HepG2 (cell line): ENCODE measurements around the gene FRMD8. TPM values are rescaled to one million over a fixed set of nuclear protein-coding genes. Genes with fewer than 3 reads are reported as not detected.
A peak's percentile ranks its signal among the peaks of the same experiment; 100 is the strongest.

Experiments used
- AGO2 ChIP-seq: fragments of 200-400 bp; formaldehyde crosslinking; optimal IDR thresholded peaks from 2 replicates; pipeline ENCODE3; 2017; ENCODE audit warnings: mild to moderate bottlenecking, low read depth, low read length, moderate library complexity
- CENPT ChIP-seq: sonication (generic); formaldehyde crosslinking; IDR thresholded peaks from 2 replicates; pipeline ENCODE4 v1.8.0; 2022; ENCODE audit warnings: low read depth, mild to moderate bottlenecking, moderate library complexity, missing genetic modification reagents
- CENPX ChIP-seq: sonication (generic); formaldehyde crosslinking; IDR thresholded peaks from 2 replicates; pipeline ENCODE4 v1.9.0; 2021; ENCODE audit warnings: mild to moderate bottlenecking, missing genetic modification reagents, moderate library complexity
- CHCHD3 ChIP-seq: sonication (generic); formaldehyde crosslinking; IDR thresholded peaks from 2 replicates; pipeline ENCODE4 v1.8.0; 2022; ENCODE audit warnings: mild to moderate bottlenecking, missing genetic modification reagents, moderate library complexity
- DNMT1 ChIP-seq: sonication (generic); formaldehyde crosslinking; IDR thresholded peaks from 2 replicates; pipeline ENCODE4 v1.5.1; 2020; ENCODE audit warnings: mild to moderate bottlenecking, missing genetic modification reagents
- FLYWCH1 ChIP-seq: sonication (generic); formaldehyde crosslinking; IDR thresholded peaks from 2 replicates; pipeline ENCODE4 v1.8.1; 2023; ENCODE audit warnings: mild to moderate bottlenecking, missing genetic modification reagents
- GABPA ChIP-seq, 2 experiments: IDR thresholded peaks; 2 replicates each; pipeline ENCODE4 v1.6.1; 2011 to 2016; ENCODE audit warnings: low read depth in 2 of 2, low read length in 1 of 2, missing biosample characterization in 1 of 2, missing genetic modification characterization in 1 of 2
- GFI1 ChIP-seq: sonication (generic); formaldehyde crosslinking; IDR thresholded peaks from 2 replicates; pipeline ENCODE4 v1.5.0; 2020; ENCODE audit warnings: missing genetic modification reagents, mild to moderate bottlenecking, borderline replicate concordance
- HDAC6 ChIP-seq: fragments of 200-600 bp; sonication (generic); IDR thresholded peaks from 2 replicates; pipeline ENCODE4 v1.7.0; 2017; ENCODE audit warnings: mild to moderate bottlenecking, antibody characterized with exemption, low read length, low read depth
- HNF4A ChIP-seq: sonication (generic); formaldehyde crosslinking; IDR thresholded peaks from 2 replicates; pipeline ENCODE4 v1.4.0; 2020; ENCODE audit warnings: missing genetic modification reagents
- HNRNPL ChIP-seq: fragments of 200-400 bp; formaldehyde crosslinking; IDR thresholded peaks from 2 replicates; pipeline ENCODE4 v1.6.1; 2017; ENCODE audit warnings: mild to moderate bottlenecking, low read depth, low read length
- MEIS1 ChIP-seq: sonication (generic); formaldehyde crosslinking; IDR thresholded peaks from 2 replicates; pipeline ENCODE4 v1.9.0; 2021; ENCODE audit warnings: mild to moderate bottlenecking, missing genetic modification reagents, moderate library complexity, borderline replicate concordance
- MTA1 ChIP-seq: sonication (generic); formaldehyde crosslinking; IDR thresholded peaks from 2 replicates; pipeline ENCODE4 v1.4.0; 2020; ENCODE audit warnings: missing genetic modification reagents, mild to moderate bottlenecking, borderline replicate concordance
- NFKB2 ChIP-seq: sonication (generic); formaldehyde crosslinking; IDR thresholded peaks from 2 replicates; pipeline ENCODE4 v1.4.0; 2020; ENCODE audit warnings: missing genetic modification reagents, borderline replicate concordance
- POLR2AphosphoS2 ChIP-seq: IDR thresholded peaks from 2 replicates; pipeline ENCODE4 v1.6.1; 2011; ENCODE audit warnings: low read depth, low read length, improper control_type of control experiment
- RXRB ChIP-seq: IDR thresholded peaks from 2 replicates; pipeline ENCODE4 v1.6.1; 2016; ENCODE audit warnings: borderline replicate concordance, missing genetic modification reagents, missing compliant biosample characterization
- STAG1 ChIP-seq: sonication (generic); formaldehyde crosslinking; IDR thresholded peaks from 2 replicates; pipeline ENCODE4 v1.4.0; 2020; ENCODE audit warnings: missing genetic modification reagents
- TAF15 ChIP-seq: fragments of 200-400 bp; formaldehyde crosslinking; IDR thresholded peaks from one replicate; pipeline ENCODE4 v1.6.1; 2018; ENCODE audit warnings: mild to moderate bottlenecking, low read depth, low read length; ENCODE audit not compliant: poor library complexity, severe bottlenecking
- TOPORS ChIP-seq: sonication (generic); formaldehyde crosslinking; IDR thresholded peaks from 2 replicates; pipeline ENCODE4 v1.8.0; 2023; ENCODE audit warnings: mild to moderate bottlenecking, missing genetic modification reagents
- U2AF2 ChIP-seq: fragments of 200-400 bp; formaldehyde crosslinking; IDR thresholded peaks from 2 replicates; pipeline ENCODE4 v1.6.1; 2017; ENCODE audit warnings: low read depth, mild to moderate bottlenecking, low read length
- XRCC5 ChIP-seq: fragments of 200-400 bp; formaldehyde crosslinking; optimal IDR thresholded peaks from 2 replicates; pipeline ENCODE3; 2017; ENCODE audit warnings: mild to moderate bottlenecking, low read length
- ZBTB7B ChIP-seq: sonication (generic); formaldehyde crosslinking; IDR thresholded peaks from 2 replicates; pipeline ENCODE4 v1.4.0; 2020; ENCODE audit warnings: missing genetic modification reagents
- ZFP90 ChIP-seq: sonication (generic); formaldehyde crosslinking; IDR thresholded peaks from 2 replicates; pipeline ENCODE4 v1.8.0; 2022; ENCODE audit warnings: missing genetic modification reagents, mild to moderate bottlenecking, inconsistent platforms, borderline replicate concordance
- ZNF263 ChIP-seq: sonication (generic); formaldehyde crosslinking; IDR thresholded peaks from 2 replicates; pipeline ENCODE4 v1.4.0; 2020; ENCODE audit warnings: missing genetic modification reagents
- ZNF549 ChIP-seq: sonication (generic); formaldehyde crosslinking; IDR thresholded peaks from 2 replicates; pipeline ENCODE4 v1.5.0; 2020; ENCODE audit warnings: missing genetic modification reagents
- ZNF674 ChIP-seq: sonication (generic); formaldehyde crosslinking; IDR thresholded peaks from 2 replicates; pipeline ENCODE4 v1.5.0; 2020; ENCODE audit warnings: low read depth, mild to moderate bottlenecking, missing genetic modification reagents
- ZNF703 ChIP-seq: sonication (generic); formaldehyde crosslinking; IDR thresholded peaks from 2 replicates; pipeline ENCODE4 v1.5.1; 2020; ENCODE audit warnings: missing genetic modification reagents, mild to moderate bottlenecking, moderate library complexity, borderline replicate concordance
- ZSCAN29 ChIP-seq: sonication (generic); formaldehyde crosslinking; conservative IDR thresholded peaks from 2 replicates; pipeline ENCODE4 v1.4.0; 2020; ENCODE audit warnings: mild to moderate bottlenecking, missing genetic modification reagents
- polyA plus RNA-seq, 8 experiments: library from polyadenylated mRNA; depleted of rRNA in 3 of 8; stranded (reverse) in 7 of 8; unstranded in 1 of 8; fragments of >200 nt; fragmentation: Illumina TruSeq in 4 of 8; extraction: Trizol in 4 of 8; gene quantifications; 2 replicates each; pipeline versions ENCODE4 v1.2.1 to v1.2.3, GENCODE V29; 2011 to 2016; ENCODE audit warnings: low read depth in 4 of 8, missing spikeins in 1 of 8, mixed read lengths in 1 of 8; ENCODE audit not compliant: insufficient read depth in 1 of 8
- total RNA-seq, 5 experiments: library from RNA; depleted of rRNA; stranded (reverse); fragments of >200 nt; fragmentation: Illumina TruSeq; extraction: Trizol; gene quantifications; 2 replicates each; pipeline ENCODE4 v1.2.3, GENCODE V29; 2016; ENCODE audit warnings: low read depth in 1 of 5
- TF ChIP-seq, protein P1 (sequence below): conservative IDR thresholded peaks from 2 replicates; pipeline ENCODE4 v1.6.1; 2018; ENCODE audit warnings: missing genetic modification reagents

Gene FRMD8
- total and polyA plus RNA-seq, 2 of the 13 experiments (the other 11 are each of a cell fraction or from before 2014, with no cell fraction given): 5.8 to 20.6 TPM

DNA sequence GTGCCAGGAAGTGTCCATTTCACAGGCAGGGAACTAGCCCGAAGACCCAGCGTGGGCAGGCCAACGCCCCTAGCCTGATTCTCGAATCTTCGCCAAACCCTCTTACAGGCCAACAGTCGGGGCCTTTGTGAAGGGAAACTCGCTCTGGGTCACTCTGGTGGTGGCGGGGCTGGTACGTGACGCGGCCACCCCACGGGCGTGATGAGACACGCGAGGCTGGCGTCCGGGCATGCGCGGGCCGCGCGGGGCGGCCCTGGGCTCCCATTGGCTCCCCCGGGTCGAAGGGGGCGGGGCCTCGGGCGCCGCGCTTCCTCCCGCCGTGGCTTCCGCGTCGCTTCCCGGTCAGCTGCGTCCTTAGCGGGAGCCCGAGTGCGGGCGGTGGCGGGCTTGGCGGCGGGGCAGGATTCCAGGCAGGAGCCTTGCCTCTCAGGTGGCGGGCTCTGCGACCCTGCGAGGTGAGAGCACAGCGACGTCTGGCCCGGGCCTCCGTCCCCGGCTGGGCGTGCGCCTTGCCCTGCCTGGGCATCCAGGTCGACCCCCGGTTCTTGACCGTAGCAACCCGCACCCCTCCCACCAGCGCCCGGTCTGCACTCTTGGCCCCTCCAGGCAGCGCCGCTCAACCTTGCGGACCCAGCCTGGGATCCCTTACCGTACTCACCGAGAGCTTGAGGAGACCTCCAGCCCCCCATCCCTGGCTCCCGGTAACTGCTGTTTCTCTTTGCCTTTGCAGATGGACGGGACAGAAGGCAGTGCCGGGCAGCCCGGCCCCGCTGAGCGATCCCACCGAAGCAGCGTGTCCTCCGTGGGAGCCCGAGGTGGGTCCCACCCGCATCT lies at the start of gene FRMD8 (continued):
- TF ChIP-seq MEIS1 (CRISPR knock-in tag) (peak; percentile 54; the same call in 1 of the 2 replicates), DNMT1 (CRISPR knock-in tag) (0 out of 2 replicates have a peak, but pooled peaks have one; percentile 11), U2AF2 (no peak), CHCHD3 (CRISPR knock-in tag) (peak; percentile 72; the same call in 1 of the 2 replicates), STAG1 (CRISPR knock-in tag) (no peak), MTA1 (CRISPR knock-in tag) (peak; percentile 97; the same call in 1 of the 2 replicates), XRCC5 (no peak), ZNF263 (CRISPR knock-in tag) (no peak), TOPORS (CRISPR knock-in tag) (peak; percentile 27; the same call in 1 of the 2 replicates), HNF4A (CRISPR knock-in tag) (no peak), TAF15 (no peak), RXRB (CRISPR knock-in tag) (0 out of 2 replicates have a peak, but pooled peaks have one; percentile 27), ZNF674 (no peak), ZFP90 (CRISPR knock-in tag) (no peak; the same call in 1 of the 2 replicates), POLR2AphosphoS2 (no peak), HNRNPL (no peak), HDAC6 (no peak), FLYWCH1 (CRISPR knock-in tag) (no peak), ZNF549 (CRISPR knock-in tag) (no peak), ZBTB7B (CRISPR knock-in tag) (0 out of 2 replicates have a peak, but pooled peaks have one; percentile 24), ZSCAN29 (CRISPR knock-in tag) (no peak), CENPT (CRISPR knock-in tag) (no peak), AGO2 (no peak), NFKB2 (peak; percentile 17; the same call in 1 of the 2 replicates), ZNF703 (CRISPR knock-in tag) (no peak), GFI1 (CRISPR knock-in tag) (no peak), CENPX (CRISPR knock-in tag) (no peak), GABPA (IDR thresholded peaks at IDR 0.05; ENCODE audit: low read depth, low read length) (no peak), GABPA (CRISPR knock-in tag; IDR thresholded peaks at IDR 0.05; ENCODE audit: low read depth) (no peak)
- TF ChIP-seq, protein P1, sequence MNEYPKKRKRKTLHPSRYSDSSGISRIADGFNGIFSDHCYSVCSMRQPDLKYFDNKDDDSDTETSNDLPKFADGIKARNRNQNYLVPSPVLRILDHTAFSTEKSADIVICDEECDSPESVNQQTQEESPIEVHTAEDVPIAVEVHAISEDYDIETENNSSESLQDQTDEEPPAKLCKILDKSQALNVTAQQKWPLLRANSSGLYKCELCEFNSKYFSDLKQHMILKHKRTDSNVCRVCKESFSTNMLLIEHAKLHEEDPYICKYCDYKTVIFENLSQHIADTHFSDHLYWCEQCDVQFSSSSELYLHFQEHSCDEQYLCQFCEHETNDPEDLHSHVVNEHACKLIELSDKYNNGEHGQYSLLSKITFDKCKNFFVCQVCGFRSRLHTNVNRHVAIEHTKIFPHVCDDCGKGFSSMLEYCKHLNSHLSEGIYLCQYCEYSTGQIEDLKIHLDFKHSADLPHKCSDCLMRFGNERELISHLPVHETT (CRISPR knock-in tag): no peak
